Omental fat pad (tissue), 4 donors: Measurements from ENCODE around the gene CRYL1. TPM values are rescaled to one million over a fixed set of nuclear protein-coding genes. Genes with fewer than 3 reads are reported as not detected.
A peak's percentile ranks its signal among the peaks of the same experiment; 100 is the strongest.

ENCODE experiments used
- ATAC-seq: fragments of 150-250 bp; one replicate; pipeline ENCODE4 v1.9.1; 2016; ENCODE audit warnings: mild to moderate bottlenecking, moderate library complexity; ENCODE audit not compliant: low FRiP score
- DNase-seq: peaks from one replicate; pipeline ENCODE4 v3.0.0-alpha.2; 2019; ENCODE audit warnings: low spot score
- total RNA-seq, 4 donors: library from RNA; depleted of rRNA; stranded (reverse); fragments of >200 nt; gene quantifications; one replicate each; pipeline ENCODE4 v1.1.0, GENCODE V29; 2016
- TF ChIP-seq, protein P1 (sequence below), 3 donors: fragments of 450-650 bp; IDR thresholded peaks; one replicate each; pipeline ENCODE4 v1.5.1; 2016 to 2017; ENCODE audit warnings: antibody characterized with exemption in 3 of 3, mild to moderate bottlenecking in 3 of 3, moderate library complexity in 2 of 3

CRYL1 gene
- total RNA-seq, 4 donors from 2014 or later, result 30.3 to 42.2 (median 35.3) TPM

GRCh38 chr13:20528452-20528851, 2.8 kb upstream of the CRYL1 start:
- no peak for ATAC-seq

GRCh38 chr13:20526664-20527063, 1.0 kb upstream of the CRYL1 start:
- DNase-seq (no peak), ATAC-seq (no peak)
- TF ChIP-seq, protein P1, sequence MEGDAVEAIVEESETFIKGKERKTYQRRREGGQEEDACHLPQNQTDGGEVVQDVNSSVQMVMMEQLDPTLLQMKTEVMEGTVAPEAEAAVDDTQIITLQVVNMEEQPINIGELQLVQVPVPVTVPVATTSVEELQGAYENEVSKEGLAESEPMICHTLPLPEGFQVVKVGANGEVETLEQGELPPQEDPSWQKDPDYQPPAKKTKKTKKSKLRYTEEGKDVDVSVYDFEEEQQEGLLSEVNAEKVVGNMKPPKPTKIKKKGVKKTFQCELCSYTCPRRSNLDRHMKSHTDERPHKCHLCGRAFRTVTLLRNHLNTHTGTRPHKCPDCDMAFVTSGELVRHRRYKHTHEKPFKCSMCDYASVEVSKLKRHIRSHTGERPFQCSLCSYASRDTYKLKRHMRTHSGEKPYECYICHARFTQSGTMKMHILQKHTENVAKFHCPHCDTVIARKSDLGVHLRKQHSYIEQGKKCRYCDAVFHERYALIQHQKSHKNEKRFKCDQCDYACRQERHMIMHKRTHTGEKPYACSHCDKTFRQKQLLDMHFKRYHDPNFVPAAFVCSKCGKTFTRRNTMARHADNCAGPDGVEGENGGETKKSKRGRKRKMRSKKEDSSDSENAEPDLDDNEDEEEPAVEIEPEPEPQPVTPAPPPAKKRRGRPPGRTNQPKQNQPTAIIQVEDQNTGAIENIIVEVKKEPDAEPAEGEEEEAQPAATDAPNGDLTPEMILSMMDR (IDR thresholded peaks at IDR 0.05), result no peak

More at GRCh38 chr13:20528452-20528851, 2.8 kb upstream of the CRYL1 start:
- TF ChIP-seq, protein P1 (IDR thresholded peaks at IDR 0.05), result no peak
- no peak for DNase-seq

DNA sequence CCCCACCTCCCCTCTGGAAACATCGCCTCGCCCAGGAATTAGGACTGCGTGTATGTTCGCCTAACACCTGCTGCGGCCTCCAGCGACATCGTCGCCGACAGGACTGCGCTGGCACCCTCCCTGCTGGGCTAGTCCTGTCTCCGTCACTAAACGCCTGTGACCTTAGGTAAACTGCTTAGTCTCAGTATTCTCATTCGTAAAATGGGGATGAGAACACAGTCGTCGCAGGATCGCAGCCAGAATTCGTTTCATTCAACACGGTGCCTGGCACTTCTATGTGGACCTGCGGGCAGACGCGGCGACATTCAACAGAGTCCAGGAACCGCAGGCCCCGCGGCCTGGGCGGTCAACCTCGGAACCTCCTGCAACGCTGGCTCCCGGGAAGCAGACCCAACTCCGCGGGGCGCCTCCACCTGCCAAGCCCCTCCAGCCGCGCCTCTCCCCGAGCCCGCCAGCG, 485 bp downstream of the CRYL1 start:
- DNase-seq (no peak), ATAC-seq (peak; percentile 22)
- TF ChIP-seq, protein P1 (IDR thresholded peaks at IDR 0.05), result no peak

DNA sequence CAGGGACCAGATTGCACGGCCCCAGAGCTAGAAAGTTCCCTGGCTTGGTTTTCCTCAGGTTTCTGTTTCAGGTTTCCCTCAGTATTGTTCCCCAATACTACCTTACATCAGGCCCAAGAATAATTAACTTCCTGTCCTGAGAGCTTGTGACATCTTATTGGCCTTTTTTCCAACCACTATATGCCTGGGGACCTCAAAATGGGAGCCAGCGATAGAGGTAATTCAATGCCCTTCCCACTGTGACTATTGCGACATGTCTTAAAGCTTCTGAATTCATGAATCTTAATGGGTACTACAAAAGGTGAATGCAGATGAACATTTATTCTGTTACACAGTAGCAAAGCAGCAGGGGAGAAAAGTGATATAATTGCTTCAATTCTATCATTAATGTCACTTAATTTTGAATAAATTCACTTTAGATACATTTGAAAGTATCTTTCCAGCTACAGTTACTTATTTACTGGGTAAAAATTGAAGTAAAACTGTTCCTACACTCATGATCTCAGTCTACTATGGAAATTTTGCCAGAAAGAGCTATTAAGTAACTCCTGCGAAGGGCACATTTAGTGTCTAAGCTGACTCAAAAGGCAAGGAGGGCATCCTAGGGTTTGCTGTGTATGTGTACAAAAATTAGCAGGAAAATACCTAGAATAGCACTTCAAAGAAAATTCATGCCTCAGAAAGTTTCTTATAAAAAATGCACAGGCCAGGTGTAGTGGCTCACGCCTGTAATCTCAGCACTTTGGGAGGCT, 4.1 kb downstream of the CRYL1 start:
- TF ChIP-seq, protein P1 (IDR thresholded peaks at IDR 0.05), result no peak
- ATAC-seq (no peak), DNase-seq (no peak)

DNA sequence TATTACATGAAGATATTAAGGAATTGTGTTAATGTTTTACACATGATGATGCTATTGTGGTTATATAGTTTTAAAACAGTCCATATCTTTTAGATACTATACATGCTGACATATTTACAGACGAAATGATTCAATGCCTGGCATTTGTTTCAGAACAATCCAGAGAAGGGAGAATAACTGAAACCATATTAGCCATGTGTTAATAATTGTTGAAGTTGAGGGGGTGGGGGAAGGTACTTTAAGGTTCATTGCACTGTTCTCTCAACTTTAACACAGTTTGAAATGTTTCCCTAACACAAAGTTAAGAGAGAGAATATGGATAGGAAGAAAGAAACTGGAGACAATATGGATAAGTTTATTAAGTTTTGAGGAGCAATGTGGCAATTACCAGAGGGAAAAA, 5.8 kb downstream of the CRYL1 start:
- TF ChIP-seq, protein P1 (IDR thresholded peaks at IDR 0.05), result no peak
- DNase-seq, result no peak
- ATAC-seq, result no peak

- ATAC-seq (no peak), DNase-seq (no peak)
- TF ChIP-seq, protein P1 (IDR thresholded peaks at IDR 0.05), result no peak
These were observed 7.0 kb downstream of the CRYL1 start for GRCh38 chr13:20518660-20519100.

- ATAC-seq, result no peak
- TF ChIP-seq, protein P1 (IDR thresholded peaks at IDR 0.05), result no peak
- no peak for DNase-seq
These were observed 10.8 kb downstream of the CRYL1 start for GRCh38 chr13:20514866-20515265.
